ENCODE data around the gene WDR33. TPM values are rescaled to one million over a fixed set of nuclear protein-coding genes. Genes with fewer than 3 reads are reported as not detected.

Gene WDR33
- total and polyA plus RNA-seq, 2 of the 4 experiments (the other 2 are of a cell fraction) = 19.6 to 41.2 TPM

DNA sequence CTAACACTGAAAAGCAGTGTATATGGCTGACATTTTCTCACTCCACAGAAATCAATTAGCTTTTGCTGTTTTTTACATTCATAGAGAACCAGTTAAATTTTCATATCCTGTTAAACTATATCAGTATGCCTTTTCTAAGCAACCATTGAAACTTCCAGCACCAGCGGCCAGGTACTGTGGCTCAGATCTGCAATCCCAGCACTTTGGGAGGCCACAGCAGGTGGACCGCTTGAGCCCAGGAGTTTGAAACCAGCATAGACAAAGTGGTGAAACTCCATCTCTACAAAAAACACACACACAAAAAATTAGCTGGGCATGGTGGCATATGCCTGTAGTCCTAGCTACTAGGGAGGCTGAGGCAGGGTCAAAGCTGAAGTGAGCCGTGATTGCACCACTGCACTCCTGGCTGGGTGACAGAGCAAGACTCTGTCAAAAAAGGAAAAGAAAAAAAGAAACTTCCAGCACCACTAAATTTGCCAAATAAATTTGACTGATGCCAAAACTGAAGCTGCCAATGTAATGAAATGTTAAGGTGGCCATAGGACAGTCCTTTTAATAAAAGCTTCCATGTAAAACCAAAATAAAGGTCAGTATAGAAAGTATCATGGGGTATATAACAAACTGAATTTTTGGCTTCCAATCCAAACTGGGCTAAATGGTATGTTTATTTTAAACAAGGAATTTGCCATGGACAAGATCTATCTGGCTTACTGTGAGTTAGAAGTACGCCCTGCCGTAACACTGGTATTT lies 106.2 kb downstream of the WDR33 start:
- Histone ChIP-seq H4K91ac (ENCODE audit: insufficient read depth, low read depth, low read length) (no peak overlapping the region), H3K79me1 (ENCODE audit: low read depth in 1 of 2, low read length in 2 of 2) (peaks cover 14 to 50% of the 10 kb centered on the region in 2 experiments), H4K8ac (ENCODE audit: low read depth in 2 of 2, low read length in 2 of 2) (no peak overlapping the region), H2AFZ (replicated peaks; ENCODE audit: low read length, poor library complexity) (no peak overlapping the region), H2BK15ac (ENCODE audit: low read depth, low read length) (no peak overlapping the region), H3K36me3 (ENCODE audit: control insufficient read depth, insufficient read depth, low read length) (peaks cover 33% of the 10 kb centered on the region), H3K23ac (ENCODE audit: low read depth, low read length) (no peak overlapping the region), H3K4me2 (ENCODE audit: low read depth, low read length) (no peak overlapping the region; the same call in 1 of the 2 replicates), H2AK5ac (ENCODE audit: low read depth, low read length) (no peak overlapping the region), H3K27me3 (ENCODE audit: control insufficient read depth, insufficient read depth, low read length) (no peaks in the 10 kb centered on the region), H3K4ac (ENCODE audit: low read depth, low read length) (no peak overlapping the region), H4K5ac (ENCODE audit: low read depth, low read length) (no peak overlapping the region), H3K9me3 (ENCODE audit: control insufficient read depth, insufficient read depth, low read length) (no peaks in the 10 kb centered on the region), H3K4me3 (ENCODE audit: insufficient read depth, low read depth, low read length) (no peak overlapping the region), H2BK20ac (ENCODE audit: low read depth, low read length) (no peak overlapping the region), H3K56ac (ENCODE audit: extremely low read depth, insufficient read depth, low read length) (no peak overlapping the region), H3K27ac (ENCODE audit: insufficient read depth, low read length) (peak overlapping the region; percentile 63; the same call in 1 of the 2 replicates), H3K9ac (ENCODE audit: low read depth, low read length) (no peak overlapping the region), H2AK9ac (replicated peaks; ENCODE audit: low read depth, low read length, poor library complexity) (no peak overlapping the region), H3K14ac (replicated peaks; ENCODE audit: low read depth, low read length) (no peak overlapping the region), H3K9me1 (ENCODE audit: insufficient read depth, low read length) (peaks cover 18% of the 10 kb centered on the region), H2BK5ac (ENCODE audit: low read depth, low read length, poor library complexity, severe bottlenecking) (no peak overlapping the region), H2BK120ac (ENCODE audit: low read depth, low read length) (no peak overlapping the region), H4K20me1 (ENCODE audit: insufficient read depth, low read length) (peaks cover 11% of the 10 kb centered on the region; the same call in 1 of the 2 replicates), H3K18ac (ENCODE audit: low read depth, low read length) (no peak overlapping the region; the same call in 1 of the 2 replicates), H3K4me1 (ENCODE audit: control insufficient read depth, insufficient read depth, low read length) (peaks cover 8% of the 10 kb centered on the region)
- TF ChIP-seq, protein P1, sequence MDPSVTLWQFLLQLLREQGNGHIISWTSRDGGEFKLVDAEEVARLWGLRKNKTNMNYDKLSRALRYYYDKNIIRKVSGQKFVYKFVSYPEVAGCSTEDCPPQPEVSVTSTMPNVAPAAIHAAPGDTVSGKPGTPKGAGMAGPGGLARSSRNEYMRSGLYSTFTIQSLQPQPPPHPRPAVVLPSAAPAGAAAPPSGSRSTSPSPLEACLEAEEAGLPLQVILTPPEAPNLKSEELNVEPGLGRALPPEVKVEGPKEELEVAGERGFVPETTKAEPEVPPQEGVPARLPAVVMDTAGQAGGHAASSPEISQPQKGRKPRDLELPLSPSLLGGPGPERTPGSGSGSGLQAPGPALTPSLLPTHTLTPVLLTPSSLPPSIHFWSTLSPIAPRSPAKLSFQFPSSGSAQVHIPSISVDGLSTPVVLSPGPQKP (IDR thresholded peaks at IDR 0.05; ENCODE audit: borderline replicate concordance, low read depth, low read length) = no peak
- TF ChIP-seq POLR2A (IDR thresholded peaks at IDR 0.05; ENCODE audit: low read depth, low read length) (no peak), MAFK (IDR thresholded peaks at IDR 0.05; ENCODE audit: low read depth, low read length) (no peak), BHLHE40 (IDR thresholded peaks at IDR 0.05; ENCODE audit: low read depth, low read length) (no peak), CEBPB (IDR thresholded peaks at IDR 0.05; ENCODE audit: low read depth, low read length) (peak; percentile 29; the same call in 1 of the 2 replicates)
- in situ Hi-C loops (cut with MboI; ENCODE audit: low sequenced_read_pairs) (no loop called here), intact Hi-C loops (cut with micrococcal nuclease) (loop anchor here (2.0 to 10.0 kb wide), 2 partner anchors 106 to 180 kb away; partner anchors contain the start of genes IWS1 and WDR33), dilution Hi-C loops (cut with HindIII; ENCODE audit: low sequenced_read_pairs, unreplicated experiment) (no loop called here)
- CTCF ChIA-PET = no interaction called here
- WGBS, 2 experiments (ENCODE audit: extremely low coverage in 2 of 2, insufficient read length in 1 of 2) = no CpG with 5 or more reads among the region's 5 CpGs
- peak; percentile 5; the same call in 1 of the 2 replicates for ATAC-seq (ENCODE audit: low read depth)
- POLR2A ChIA-PET (ENCODE audit: unreplicated experiment) = interaction anchor here (0.5 kb wide), 1 partner anchor 94 kb away, joined by 5 read pairs; no protein-coding TSS in a partner anchor
- DNase-seq = no peak
- BruUV-seq (replicated peaks) = no TSS peak
